ENCODE results near the gene COG5.

GRCh38 chr7:107505997-107506673 is 57.6 kb downstream of the COG5 start:
- no peak for TF ChIP-seq CTCF (IDR thresholded peaks at IDR 0.05)
- TF ChIP-seq POLR2A (IDR thresholded peaks at IDR 0.05): no peak

Data from right lobe of liver (tissue), 4 donors.